ENCODE measurements around the gene SHB. TPM values are rescaled to one million over a fixed set of nuclear protein-coding genes. Genes with fewer than 3 reads are reported as not detected.

Gene SHB
- total and polyA plus RNA-seq, 5 donors: 14.5 to 38.9 (median 30.4) TPM

GRCh38 chr9:37870799-37871176, 198.2 kb downstream of the SHB start:
- H3K27ac ChIP-seq (ENCODE audit: low read length): no peak overlapping the region
- intact Hi-C loops (cut with DNase I): no loop called here
- ATAC-seq (no peak), DNase-seq (no peak)
- no peaks in the 10 kb centered on the region for H3K27me3 ChIP-seq (ENCODE audit: control insufficient read depth, insufficient read depth)
- no peaks in the 10 kb centered on the region for H3K9me3 ChIP-seq (ENCODE audit: control insufficient read depth, low read length)
- H3K4me1 ChIP-seq (ENCODE audit: control insufficient read depth, insufficient read depth, low read length): no peaks in the 10 kb centered on the region
- 82% methylated on average over 5 of the region's 5 CpGs for WGBS
- no peak overlapping the region for H3K4me3 ChIP-seq (ENCODE audit: low read length)

DNA sequence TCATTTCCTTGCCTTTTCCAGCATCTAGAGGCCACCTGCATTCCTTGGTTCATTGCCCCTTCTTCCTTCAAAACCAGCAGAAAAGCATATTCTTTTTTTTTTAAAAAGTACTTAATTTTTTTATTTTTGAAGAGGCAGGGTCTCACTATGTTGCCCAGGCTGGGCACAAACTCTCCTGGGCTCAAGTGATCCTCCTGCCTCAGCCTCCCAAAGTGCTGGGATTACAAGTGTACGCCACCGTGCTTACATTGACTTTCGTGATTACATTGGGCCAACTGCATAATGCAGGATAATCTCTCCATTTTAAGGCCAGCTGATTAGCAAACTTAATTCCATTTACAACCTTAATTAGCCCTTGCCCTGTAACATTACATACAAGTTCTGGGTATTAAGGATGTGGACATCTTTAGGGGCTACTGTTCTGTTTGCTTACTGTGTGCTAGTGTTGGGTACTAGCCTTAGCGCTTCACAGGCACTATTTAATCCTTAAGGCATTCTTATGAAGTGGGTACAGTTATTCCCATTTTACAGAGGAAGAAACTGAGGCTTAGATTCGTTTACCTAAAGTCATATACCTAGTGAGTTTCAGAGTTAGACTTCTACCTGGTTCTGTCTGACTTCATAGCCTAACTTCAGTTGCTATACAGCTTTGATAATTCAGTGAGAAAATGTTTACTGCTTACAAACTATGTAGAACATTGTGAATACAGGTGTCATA, 198.8 kb downstream of the SHB start:
- no peak for DNase-seq
- 97% methylated on average over 5 of the region's 5 CpGs for WGBS
- Histone ChIP-seq H3K27ac (ENCODE audit: low read length) (no peak overlapping the region), H3K9me3 (ENCODE audit: control insufficient read depth, low read length) (no peaks in the 10 kb centered on the region), H3K4me1 (ENCODE audit: control insufficient read depth, insufficient read depth, low read length) (no peaks in the 10 kb centered on the region), H3K4me3 (ENCODE audit: low read length) (no peak overlapping the region), H3K27me3 (ENCODE audit: control insufficient read depth, insufficient read depth) (no peaks in the 10 kb centered on the region)
- no peak for ATAC-seq
- intact Hi-C loops (cut with DNase I): no loop called here

Other genes starting within 250 kb of the SHB start
- gene SLC25A51, start 165.1 kb downstream of the SHB start, total RNA-seq: 10 to 100 TPM; 21.1 to 29.4 (median 25.9) TPM
- gene SLC25A51, start 165.1 kb downstream of the SHB start, polyA plus RNA-seq: 13.1 TPM

Measured in right cardiac atrium (tissue), 5 donors.